Measurements from ENCODE around the gene GBE1.

GBE1 gene

GRCh38 chr3:81621277-81621676 lies 140.2 kb downstream of the GBE1 start:
- no peak for DNase-seq (ENCODE audit: low read depth)

GRCh38 chr3:81620849-81621248 lies 140.6 kb downstream of the GBE1 start:
- no peak for DNase-seq (ENCODE audit: low read depth)

- DNase-seq (ENCODE audit: low read depth): no peak
Measured at GRCh38 chr3:81612768-81613167, 148.7 kb downstream of the GBE1 start.

- DNase-seq (ENCODE audit: low read depth): no peak
Measured at GRCh38 chr3:81602781-81603180, 158.7 kb downstream of the GBE1 start.

GRCh38 chr3:81601707-81602305 lies 159.6 kb downstream of the GBE1 start:
- no peak for DNase-seq (ENCODE audit: low read depth)

- no peak for DNase-seq (ENCODE audit: low read depth)
Measured at GRCh38 chr3:81592101-81592500, 169.3 kb downstream of the GBE1 start.

- no peak for DNase-seq (ENCODE audit: low read depth)
Measured at GRCh38 chr3:81585937-81586336, 175.5 kb downstream of the GBE1 start.

GRCh38 chr3:81585056-81585455 lies 176.4 kb downstream of the GBE1 start:
- DNase-seq (ENCODE audit: low read depth): no peak

GRCh38 chr3:81581966-81582599 lies 179.4 kb downstream of the GBE1 start:
- DNase-seq (ENCODE audit: low read depth): no peak

GRCh38 chr3:81580355-81580754 lies 181.1 kb downstream of the GBE1 start:
- no peak for DNase-seq (ENCODE audit: low read depth)

- no peak for DNase-seq (ENCODE audit: low read depth)
Measured at GRCh38 chr3:81579744-81580143, 181.7 kb downstream of the GBE1 start.

GRCh38 chr3:81572201-81572756 lies 189.2 kb downstream of the GBE1 start:
- DNase-seq (ENCODE audit: low read depth): no peak

GRCh38 chr3:81568378-81568777 lies 193.1 kb downstream of the GBE1 start:
- DNase-seq (ENCODE audit: low read depth): no peak

- no peak for DNase-seq (ENCODE audit: low read depth)
Measured at GRCh38 chr3:81565041-81565440, 196.4 kb downstream of the GBE1 start.

- DNase-seq (ENCODE audit: low read depth): no peak
Measured at GRCh38 chr3:81558106-81558505, 203.3 kb downstream of the GBE1 start.

GRCh38 chr3:81554801-81555200 lies 206.6 kb downstream of the GBE1 start:
- no peak for DNase-seq (ENCODE audit: low read depth)

GRCh38 chr3:81554388-81554787 lies 207.1 kb downstream of the GBE1 start:
- DNase-seq (ENCODE audit: low read depth): no peak

GRCh38 chr3:81550415-81550814 lies 211.0 kb downstream of the GBE1 start:
- no peak for DNase-seq (ENCODE audit: low read depth)

- DNase-seq (ENCODE audit: low read depth): no peak
Measured at GRCh38 chr3:81549831-81550230, 211.6 kb downstream of the GBE1 start.

- no peak for DNase-seq (ENCODE audit: low read depth)
Measured at GRCh38 chr3:81549388-81549787, 212.1 kb downstream of the GBE1 start.

GRCh38 chr3:81545572-81545971 lies 215.9 kb downstream of the GBE1 start:
- DNase-seq (ENCODE audit: low read depth): no peak

- no peak for DNase-seq (ENCODE audit: low read depth)
Measured at GRCh38 chr3:81544385-81544784, 217.1 kb downstream of the GBE1 start.

GRCh38 chr3:81540787-81541186 lies 220.7 kb downstream of the GBE1 start:
- no peak for DNase-seq (ENCODE audit: low read depth)

- no peak for DNase-seq (ENCODE audit: low read depth)
Measured at GRCh38 chr3:81531846-81532245, 229.6 kb downstream of the GBE1 start.
